GM21723 (cell line): Measurements from ENCODE around the gene AREL1.
"Not testable (repeated sequence)": the region's sequence is repeated elsewhere in the genome, so short reads cannot be mapped to it uniquely, and the experiment has no call there.

Source experiments
- ATAC-seq: cut with Tn5 transposase; IDR thresholded peaks from one replicate; pipeline ENCODE4 v1.9.1; 2021; ENCODE audit warnings: mild to moderate bottlenecking, moderate library complexity; ENCODE audit not compliant: unreplicated experiment

AREL1 gene, protein sequence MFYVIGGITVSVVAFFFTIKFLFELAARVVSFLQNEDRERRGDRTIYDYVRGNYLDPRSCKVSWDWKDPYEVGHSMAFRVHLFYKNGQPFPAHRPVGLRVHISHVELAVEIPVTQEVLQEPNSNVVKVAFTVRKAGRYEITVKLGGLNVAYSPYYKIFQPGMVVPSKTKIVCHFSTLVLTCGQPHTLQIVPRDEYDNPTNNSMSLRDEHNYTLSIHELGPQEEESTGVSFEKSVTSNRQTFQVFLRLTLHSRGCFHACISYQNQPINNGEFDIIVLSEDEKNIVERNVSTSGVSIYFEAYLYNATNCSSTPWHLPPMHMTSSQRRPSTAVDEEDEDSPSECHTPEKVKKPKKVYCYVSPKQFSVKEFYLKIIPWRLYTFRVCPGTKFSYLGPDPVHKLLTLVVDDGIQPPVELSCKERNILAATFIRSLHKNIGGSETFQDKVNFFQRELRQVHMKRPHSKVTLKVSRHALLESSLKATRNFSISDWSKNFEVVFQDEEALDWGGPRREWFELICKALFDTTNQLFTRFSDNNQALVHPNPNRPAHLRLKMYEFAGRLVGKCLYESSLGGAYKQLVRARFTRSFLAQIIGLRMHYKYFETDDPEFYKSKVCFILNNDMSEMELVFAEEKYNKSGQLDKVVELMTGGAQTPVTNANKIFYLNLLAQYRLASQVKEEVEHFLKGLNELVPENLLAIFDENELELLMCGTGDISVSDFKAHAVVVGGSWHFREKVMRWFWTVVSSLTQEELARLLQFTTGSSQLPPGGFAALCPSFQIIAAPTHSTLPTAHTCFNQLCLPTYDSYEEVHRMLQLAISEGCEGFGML

DNA sequence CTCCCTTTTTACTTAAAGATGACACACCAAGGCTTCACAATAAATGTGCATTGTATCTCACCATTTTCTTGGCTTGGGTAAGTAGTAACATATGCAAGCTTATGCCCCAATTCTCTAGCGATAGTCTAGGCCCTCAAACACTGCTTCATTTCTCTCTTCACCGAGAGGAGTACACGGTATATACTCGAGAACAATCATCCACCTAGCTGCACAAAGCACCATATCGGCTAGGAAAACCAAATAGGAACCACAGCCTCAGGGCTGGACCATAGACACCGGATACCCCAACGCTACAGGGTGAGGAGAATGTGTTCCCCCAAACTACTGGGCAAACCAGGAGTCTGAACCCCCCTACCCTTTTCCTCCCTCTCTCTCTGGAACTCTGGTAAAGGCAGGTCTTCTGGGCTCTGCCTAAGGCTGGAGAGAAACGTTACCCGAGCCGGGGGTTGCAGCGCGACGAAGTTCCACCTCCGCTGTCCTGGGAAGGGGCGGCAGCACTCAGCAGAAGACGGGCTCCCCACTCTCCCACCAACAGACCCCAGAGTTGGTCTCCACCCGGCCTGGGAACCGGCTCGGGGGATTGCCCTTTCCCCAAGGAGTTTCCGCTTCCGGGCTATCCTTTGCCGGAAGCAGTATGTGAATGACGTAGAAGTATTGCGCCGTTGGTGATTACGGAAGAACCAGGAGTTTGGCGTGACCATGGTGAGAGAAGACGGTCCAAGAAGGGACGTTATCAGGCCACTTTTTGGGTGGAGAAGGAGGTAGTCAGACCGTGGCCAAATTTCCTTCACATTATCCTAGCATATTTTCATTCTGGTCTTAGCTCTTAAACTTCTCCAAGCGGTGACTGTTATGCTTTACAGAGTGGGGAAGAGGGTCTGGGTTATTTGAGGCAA is at the start of gene AREL1, which contains the start of gene FCF1:
Gene AREL1 (minus strand): TSS at position 582 of the 896 bp plus-strand sequence. CDS start 27,465 bp downstream, outside the sequence.
Gene FCF1 (plus strand): TSS at position 646 of the 896 bp plus-strand sequence. CDS start 54 bp downstream, at position 700.
- peak; percentile 95 for ATAC-seq

DNA sequence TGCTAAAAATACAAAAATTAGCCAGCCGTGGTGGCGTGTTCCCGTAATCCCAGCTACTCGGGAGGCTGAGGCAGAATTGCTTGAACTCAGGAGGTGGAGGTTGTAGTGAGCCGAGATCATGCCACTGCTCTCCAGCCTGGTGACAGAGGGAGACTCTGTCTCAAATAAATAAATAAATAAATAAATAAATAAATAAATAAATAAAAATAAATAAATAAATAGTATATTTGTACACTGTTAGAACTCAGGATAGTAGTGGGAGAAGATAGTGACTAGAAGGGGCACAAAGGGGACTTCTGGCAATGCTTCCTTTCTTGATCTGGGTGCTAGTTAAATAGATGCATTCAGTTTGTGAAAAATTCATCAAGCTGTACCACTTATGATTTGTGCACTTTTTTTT is 45.6 kb upstream of the AREL1 start:
- ATAC-seq: not testable (repeated sequence)

DNA sequence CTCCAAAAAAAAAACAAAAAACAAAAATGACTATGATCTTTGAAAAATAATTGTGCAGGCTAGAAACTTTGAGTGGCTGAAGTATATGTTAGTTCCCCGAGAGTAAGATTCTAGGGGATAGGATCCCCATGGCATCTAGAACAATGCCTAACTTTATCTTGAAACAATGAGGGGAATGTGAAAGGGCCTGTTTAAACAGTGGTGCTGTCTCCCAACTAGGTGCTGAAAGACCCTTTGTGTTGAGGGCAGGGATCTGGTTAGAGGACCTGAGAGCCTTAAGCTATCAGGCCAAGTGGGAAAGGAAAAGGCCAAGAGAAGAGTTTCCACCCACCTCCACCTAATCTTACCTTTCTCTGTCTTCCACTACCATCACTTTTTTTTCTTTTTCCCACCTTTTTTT is 43.4 kb upstream of the AREL1 start:
- ATAC-seq: no peak

DNA sequence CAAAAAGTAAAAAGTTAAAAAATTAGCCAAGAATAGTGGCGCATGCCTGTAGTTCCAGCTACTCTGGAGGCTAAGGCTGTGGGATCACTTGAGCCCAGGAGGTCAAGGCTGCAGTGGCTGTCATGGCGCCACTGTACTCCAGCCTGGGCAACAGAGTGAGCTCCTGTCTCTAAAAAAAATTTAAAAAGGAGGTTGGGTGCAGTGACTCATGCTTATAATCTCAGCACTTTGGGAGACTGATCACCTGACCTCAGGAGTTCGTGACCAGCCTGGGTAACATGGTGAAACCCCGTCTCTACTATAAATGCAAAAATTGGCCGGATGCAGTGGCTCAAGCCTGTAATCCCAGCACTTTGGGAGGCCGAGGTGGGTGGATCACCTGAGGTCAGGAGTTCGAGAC is 42.0 kb upstream of the AREL1 start:
- no peak for ATAC-seq

DNA sequence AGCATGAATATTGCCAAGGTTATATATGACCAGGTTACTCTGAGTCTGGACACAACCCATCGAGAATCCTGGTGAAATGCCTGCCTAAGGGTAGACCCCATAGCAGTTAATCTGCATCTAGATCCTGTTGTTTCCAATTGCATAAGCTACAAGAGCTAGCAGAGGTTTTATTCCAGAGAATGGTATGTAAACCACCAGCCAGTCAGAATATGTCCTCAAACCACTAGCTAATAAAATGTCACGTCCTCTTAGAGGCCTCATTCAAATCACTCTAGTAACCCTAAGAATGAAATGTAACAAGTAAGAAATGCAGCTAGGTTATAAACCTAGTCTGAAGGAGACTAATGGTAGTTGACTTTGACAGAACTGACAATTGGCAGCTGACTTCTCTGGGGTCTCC is 41.3 kb upstream of the AREL1 start:
- ATAC-seq: no peak

DNA sequence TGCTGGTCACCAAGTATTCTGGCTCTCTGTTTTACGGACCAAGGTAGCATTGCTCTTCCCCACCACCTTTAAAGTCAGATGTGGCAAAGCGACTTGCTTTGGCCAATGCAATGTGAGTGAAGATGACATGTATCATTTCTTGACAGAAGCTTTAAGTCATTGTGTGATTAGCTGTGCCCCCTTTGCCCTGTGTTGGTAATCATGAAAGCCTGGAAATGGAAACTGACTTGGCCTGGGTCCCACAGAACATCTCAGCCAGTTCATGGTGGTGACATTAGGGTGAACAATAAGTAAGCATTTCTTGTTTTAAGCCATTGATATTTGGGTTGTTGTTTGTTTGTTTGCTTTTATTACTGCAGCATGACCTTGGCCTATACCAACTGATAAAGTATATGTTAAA is 34.4 kb upstream of the AREL1 start:
- no peak for ATAC-seq

DNA sequence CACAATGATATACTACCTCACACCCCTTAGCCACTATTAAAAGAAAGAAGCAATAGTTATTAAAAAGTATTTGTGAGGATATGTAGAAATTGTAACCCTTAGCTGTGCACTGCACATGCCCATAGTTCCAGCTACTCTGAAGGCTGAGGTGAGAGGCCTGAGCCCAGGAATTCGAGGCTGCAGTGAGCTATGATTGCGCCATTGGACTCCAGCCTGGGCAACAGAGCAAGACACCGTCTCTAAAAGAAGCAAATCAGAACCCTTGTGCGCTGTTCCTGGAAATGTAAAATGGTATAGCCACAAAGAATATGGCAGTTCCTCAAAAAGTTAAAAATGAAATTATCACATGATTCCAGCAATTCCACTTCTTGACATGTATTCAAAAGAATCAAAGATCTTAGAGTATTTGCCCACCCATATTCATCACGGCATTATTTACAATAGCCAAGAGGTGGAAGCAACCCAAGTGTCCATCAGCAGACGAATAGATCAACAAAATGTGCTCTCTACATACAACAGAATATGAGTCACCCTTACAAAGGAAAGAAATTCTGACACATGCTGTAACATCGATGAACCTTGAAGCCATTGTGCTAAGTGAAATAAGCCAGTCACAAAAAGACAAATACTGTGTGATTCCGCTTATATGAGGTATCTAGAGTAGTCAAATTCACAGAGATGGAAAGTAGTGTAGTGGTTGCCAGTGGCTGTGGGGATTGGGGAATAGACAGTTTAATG is 26.6 kb upstream of the AREL1 start:
- no peak for ATAC-seq

DNA sequence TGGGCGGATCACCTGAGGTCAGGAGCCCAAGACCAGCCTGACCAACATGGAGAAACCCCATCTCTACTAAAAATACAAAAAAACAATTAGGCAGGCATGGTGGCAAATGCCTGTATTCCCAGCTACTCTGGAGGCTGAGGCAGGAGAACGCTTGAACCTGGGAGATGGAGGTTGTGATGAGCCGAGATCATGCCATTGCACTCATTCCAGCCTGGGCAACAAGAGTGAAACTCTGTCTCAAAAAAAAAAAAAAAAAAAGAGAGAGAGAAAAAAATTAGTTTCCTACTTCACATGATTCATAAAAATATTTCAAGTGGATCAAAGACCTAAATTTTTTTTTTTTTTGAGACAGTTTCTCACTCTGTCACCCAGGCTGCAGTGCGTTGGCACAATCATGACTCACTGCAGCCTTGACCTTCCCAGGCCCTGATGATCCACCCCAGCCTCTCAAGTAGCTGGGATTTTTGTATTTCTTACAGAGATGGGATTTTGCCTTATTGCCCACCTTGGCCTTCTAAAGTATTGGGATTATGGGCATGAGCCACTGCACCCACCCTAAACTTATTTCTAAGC is 25.0 kb upstream of the AREL1 start:
- no peak for ATAC-seq

DNA sequence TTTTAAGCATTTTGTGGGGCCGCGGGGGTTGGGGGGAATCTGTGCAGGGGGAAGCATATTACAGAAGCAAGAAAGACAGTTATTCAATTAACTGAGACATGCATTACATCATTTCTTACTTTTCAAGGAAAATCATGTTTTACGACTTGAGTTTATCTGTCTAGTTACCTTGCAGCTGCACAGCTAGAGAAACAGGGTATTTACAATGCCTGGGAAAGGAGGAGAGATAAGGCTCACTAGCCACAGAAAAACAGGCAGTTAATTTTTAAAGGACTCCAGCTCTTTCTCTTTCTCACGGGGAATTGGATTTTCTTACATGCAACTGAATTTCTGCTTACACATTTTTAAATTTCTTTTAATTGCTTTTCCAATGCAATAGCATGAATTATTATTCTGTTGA is 22.2 kb upstream of the AREL1 start:
- ATAC-seq: no peak

DNA sequence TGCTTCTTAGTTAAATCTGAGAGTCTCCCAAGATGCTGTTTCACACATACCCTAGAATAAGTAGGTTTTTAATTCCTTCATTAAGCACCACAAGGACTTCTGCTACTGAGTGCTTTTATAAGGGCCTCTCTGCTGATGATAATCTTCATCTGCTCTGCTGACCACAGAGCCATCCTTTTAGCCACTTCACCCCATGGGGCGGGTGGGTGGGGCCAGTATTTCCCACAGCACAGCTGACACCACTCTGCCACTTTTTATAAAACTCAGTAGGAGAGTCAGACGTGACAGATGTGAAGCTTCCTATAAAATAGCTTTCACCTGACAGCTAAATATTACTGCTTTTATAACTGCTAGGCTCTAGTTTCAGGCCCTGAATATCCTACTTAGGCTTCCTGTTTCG is 20.3 kb upstream of the AREL1 start:
- ATAC-seq: no peak

DNA sequence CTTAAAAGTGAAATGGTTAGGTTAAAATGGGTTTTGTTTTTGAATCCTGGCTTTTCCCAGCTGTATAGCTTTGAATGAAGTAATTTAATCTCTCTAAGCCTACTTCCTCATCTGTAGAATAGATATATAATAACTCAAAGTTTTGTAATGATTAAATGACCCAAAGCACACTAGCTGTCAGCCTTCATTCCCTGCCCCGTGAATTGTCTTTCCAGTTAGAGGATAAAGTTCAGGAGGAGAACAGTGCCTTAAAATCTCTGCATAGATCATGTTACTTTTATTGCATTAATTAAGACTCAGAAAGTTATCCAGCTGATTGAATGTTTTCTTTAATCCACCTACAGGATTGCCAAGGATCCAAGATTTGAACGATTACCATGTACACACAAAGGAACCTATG is 19.5 kb upstream of the AREL1 start:
- ATAC-seq: no peak

DNA sequence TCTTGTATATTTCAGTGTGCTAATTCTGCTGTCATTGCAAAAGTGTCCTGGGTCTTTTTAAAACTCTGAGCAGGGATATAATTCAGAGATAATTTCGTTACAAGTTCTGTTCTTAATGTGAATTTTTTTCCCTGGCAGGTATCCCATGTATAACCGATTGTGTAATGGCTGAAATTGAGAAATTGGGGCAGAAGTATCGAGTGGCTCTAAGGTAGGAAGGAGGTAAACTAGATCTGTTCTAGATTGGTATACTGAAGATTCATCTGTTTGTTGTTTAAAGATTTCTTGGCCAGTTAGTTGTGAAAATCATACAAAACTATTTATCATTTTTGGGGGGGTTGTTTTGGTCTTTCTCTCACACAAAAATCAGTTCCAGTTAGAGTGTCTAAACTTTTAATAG is 10.3 kb upstream of the AREL1 start:
- no peak for ATAC-seq

DNA sequence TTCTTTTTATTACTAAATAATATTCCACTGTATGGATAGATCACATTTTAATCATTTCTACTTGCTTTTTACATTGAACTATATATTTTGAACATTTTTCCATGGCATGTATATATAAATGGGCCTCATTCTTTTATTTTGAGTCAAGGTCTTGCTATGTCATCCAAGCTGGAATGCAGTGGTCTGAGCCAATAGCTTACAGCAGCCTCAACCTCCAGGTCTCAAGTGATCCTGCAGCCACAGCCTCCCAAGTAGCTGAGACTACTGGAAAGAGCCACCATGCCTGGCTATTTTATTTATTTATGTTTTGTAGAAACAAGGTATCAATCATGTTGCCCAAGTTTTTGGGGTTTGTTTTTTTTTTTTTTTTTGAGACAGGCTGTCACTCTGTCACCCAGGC is 7.6 kb upstream of the AREL1 start:
- no peak for ATAC-seq

DNA sequence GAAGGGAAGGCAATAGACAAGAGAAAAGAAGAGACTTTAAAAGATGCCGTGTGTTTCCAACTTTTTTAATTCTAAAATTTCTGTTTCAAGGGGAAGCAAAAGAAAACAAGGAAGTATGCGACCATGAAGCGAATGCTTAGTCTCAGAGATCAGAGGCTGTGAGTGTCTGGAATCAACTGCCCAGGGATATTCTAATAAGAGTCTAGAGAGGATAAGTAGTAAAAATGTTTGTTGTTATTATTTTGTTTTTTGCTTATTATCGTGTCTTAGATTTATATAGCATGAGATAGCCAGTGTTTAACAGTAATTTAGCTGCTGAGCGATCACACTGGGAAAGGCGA is 485 bp upstream of the AREL1 start:
- peak; percentile 11 for ATAC-seq

DNA sequence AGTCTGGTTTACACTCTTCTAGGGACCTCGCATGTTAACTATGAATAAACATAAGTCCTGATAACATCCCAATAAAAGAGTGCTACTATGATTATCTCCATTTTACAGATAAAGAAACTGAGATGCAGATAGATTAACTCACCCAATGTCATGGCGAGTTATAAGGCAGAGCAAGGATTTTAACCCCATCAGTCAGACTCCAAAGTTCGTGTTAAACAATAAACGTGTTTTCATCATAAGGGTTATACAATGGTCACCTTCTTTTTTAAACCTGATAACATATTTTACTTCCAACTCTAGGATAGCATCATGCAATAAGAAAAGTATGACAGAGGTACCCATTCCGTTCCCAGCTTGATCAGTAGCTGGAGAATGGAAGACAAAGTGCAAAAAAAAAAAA is 1.2 kb downstream of the AREL1 start:
- ATAC-seq: no peak

DNA sequence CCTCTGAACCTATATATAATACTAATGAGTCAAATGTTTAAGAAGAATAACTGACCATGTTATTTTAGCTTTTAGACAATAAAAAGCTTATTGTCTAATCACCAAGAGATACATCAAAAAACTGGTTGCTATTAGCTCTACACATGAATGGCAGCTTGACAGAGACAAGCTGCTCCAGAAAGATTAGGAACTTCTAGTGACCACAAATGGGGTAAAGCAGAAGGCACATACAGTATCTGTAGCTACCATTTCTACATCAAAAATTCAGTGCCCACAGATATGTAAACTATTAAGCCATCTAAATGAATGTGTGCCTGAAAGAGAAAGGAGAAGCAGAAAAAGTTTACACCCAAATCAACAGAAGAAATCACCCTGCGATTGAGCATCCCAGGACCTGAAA is 2.4 kb downstream of the AREL1 start:
- ATAC-seq: no peak

DNA sequence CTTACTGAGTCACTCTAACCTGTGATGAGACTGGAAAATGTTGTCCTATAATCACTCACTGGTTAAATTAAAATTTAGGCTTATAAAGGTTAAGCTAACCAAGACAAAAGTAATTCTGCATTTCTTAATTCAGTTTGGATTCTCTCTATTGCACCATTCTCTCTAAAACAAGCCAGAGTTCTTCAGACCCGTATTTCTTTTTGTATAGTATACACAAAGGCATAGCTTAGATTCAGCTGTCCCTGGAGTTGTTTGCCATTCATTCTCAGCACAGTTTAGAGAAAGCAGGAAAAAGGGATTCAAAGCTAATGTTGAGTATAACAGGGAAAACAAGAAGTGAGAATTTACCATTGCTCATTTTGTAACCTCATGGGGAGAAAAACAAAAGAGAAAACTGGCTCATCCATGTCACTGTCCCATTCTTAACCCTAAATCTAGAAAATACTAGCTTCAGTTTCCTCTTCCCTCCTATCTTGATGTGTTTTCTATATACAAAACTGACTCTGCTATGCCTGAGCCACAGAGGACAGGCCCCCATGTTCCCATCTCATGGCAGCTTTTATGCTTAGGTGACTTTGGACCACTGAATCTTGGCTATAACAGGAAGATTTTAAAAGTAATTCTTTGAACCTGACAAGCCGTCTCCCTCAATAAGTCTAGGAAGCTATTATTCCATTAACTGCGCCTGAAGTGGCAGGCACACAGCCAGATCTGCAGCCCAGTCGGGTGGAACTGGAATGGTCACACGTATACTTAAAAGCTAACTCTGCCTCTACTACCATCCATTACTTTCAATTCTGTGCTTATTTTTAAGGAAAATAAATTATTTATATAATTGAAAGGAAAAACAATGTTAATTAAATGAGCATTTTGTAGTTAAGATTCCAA is 7.0 kb downstream of the AREL1 start:
- ATAC-seq: no peak

DNA sequence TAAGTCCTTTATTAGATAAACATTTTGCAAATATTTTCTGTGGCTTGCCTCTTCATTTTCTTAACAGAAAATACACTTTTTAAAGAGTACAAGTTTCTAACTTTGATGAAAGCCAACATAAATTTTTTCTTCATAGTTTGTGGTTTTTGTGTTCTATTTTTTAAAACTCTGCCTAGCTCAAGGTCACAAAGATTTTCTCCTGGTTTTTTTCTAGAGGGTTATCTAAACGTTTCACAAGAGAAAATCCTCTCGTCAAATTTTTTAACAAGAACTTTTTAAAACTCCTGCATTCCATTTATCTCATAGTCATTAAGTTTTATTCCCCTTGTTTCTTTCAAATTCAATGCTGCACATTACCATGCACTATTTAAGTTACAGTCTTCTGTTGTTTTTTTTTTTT is 8.2 kb downstream of the AREL1 start:
- no peak for ATAC-seq

DNA sequence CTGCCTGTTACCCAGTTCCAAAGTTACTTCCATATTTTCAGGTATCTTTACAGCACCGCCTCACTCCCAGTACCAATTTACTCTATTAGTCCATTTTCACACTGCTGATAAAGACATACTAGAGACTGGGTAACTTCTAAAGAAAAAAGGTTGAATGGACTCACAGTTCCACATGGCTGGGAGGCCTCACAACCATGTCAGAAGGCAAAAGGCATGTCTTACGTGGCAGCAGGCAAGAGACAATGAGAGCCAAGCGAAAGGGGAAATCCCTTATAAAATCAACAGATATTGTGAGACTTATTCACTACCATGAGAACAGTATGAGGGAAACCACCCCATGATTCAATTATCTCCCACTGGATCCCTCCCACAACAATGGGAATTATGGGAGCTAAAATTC is 9.8 kb downstream of the AREL1 start:
- no peak for ATAC-seq
